ENCODE results near the gene SDF4.

The SDF4 gene

DNA sequence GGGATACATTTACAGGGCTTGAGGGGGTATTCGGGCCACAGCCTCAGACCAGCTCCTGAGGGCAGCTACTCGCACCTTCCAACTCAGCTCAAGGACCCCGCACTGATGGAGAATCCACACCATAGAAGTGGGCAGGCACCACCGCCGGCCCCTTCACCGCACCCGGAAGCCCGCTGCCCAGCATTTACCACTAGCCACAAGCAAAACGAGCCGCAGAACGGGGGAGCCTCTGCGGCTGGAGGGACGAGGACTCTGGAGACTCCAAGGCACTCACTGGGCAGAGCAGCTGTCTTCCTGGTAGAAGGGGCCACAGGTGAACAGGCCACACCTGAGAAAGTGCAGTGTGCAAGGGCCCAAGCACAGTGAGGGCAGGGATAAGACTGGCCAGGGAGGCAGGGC lies 36.5 kb upstream of the SDF4 start:
- TF ChIP-seq FOXK2 (IDR thresholded peaks at IDR 0.05) = no peak
- no peak for TF ChIP-seq SP1 (IDR thresholded peaks at IDR 0.05)
- no peak for TF ChIP-seq TARDBP (IDR thresholded peaks at IDR 0.05)
- TF ChIP-seq, protein P1, sequence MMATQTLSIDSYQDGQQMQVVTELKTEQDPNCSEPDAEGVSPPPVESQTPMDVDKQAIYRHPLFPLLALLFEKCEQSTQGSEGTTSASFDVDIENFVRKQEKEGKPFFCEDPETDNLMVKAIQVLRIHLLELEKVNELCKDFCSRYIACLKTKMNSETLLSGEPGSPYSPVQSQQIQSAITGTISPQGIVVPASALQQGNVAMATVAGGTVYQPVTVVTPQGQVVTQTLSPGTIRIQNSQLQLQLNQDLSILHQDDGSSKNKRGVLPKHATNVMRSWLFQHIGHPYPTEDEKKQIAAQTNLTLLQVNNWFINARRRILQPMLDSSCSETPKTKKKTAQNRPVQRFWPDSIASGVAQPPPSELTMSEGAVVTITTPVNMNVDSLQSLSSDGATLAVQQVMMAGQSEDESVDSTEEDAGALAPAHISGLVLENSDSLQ (IDR thresholded peaks at IDR 0.05) = no peak
- TF ChIP-seq HDGF (IDR thresholded peaks at IDR 0.05; ENCODE audit: borderline replicate concordance) = no peak
- no peak for TF ChIP-seq L3MBTL2 (conservative IDR thresholded peaks at IDR 0.05)
- no peak for TF ChIP-seq NFRKB (IDR thresholded peaks at IDR 0.05)
- no peak for DNase-seq (ENCODE audit: extremely low spot score)
- POLR2A ChIA-PET = no interaction called here
- CTCF ChIA-PET = no interaction called here

DNA sequence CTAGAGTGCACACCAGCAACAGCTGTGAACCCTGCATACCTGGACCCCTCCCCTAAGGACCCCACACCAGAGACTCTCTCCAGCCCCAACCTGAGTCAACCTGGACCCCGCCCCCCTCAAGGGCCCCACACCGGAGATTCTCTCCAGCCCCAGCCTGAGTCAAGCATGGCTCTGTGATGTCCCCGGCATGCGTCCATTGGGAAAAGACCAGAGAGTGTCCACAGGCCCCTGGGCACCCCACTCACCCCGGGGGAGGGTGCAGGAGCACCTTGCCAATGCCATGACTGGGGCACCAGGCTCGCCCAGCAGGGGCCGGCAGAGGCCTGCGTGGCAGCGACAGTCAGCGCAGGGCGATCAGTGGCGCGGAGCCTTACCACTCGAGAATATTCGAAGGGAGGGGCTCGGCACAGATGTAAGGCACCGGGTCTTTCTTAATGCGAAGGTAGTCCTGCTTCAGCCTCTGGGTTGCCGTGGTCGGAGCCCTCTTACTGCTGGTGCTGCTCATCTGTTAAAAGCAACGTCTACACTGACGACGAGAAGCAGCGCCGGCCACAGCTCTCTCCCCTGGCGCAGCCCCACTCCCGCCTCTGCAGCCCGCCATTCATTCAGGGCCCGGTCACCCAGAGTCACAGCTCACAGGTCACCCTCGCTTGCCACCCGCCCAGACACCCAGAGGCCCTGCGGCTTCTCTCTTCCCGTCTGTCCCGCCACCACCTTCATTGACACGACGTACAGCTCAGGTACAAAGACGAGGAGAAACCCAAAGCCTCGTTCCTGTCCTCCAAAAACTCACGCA lies 35.9 kb upstream of the SDF4 start:
- TF ChIP-seq FOXM1 (IDR thresholded peaks at IDR 0.05; ENCODE audit: borderline replicate concordance) = no peak
- TF ChIP-seq BHLHE40 (IDR thresholded peaks at IDR 0.05; ENCODE audit: borderline replicate concordance) = no peak
- no peak for TF ChIP-seq ELF4 (IDR thresholded peaks at IDR 0.05)
- TF ChIP-seq SP1 (IDR thresholded peaks at IDR 0.05) = no peak
- TF ChIP-seq, protein P1 (IDR thresholded peaks at IDR 0.05) = no peak
- TF ChIP-seq TARDBP (IDR thresholded peaks at IDR 0.05) = no peak
- no peak for TF ChIP-seq CTBP1 (IDR thresholded peaks at IDR 0.05; ENCODE audit: borderline replicate concordance)
- ChIA-PET CTCF (no interaction called here), POLR2A (no interaction called here)
- no peak for DNase-seq (ENCODE audit: extremely low spot score)

DNA sequence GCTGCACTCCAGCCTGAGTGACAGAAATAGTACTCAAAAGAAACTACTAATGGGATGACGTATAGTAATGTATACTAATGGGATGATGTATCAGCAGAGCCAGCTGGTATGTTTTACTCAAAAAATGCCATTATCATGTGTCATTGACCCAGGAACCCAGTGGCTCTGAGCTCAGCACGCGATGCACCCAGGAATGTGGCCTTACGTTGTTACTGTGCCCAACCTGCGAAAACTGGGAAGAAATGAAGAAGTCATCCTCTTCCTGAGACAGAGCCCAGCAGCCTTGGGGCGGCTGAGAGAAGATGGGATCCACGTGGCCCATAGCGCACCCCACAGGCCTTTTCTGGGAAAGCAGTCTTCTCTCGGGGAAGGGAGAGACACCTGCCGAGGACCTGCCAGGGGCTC lies 33.1 kb upstream of the SDF4 start:
- peak; percentile 54 for DNase-seq (ENCODE audit: extremely low spot score)
- TF ChIP-seq TARDBP (IDR thresholded peaks at IDR 0.05) = no peak
- no peak for TF ChIP-seq ZNF384 (IDR thresholded peaks at IDR 0.05)
- CTCF ChIA-PET = no interaction called here
- POLR2A ChIA-PET = no interaction called here

DNA sequence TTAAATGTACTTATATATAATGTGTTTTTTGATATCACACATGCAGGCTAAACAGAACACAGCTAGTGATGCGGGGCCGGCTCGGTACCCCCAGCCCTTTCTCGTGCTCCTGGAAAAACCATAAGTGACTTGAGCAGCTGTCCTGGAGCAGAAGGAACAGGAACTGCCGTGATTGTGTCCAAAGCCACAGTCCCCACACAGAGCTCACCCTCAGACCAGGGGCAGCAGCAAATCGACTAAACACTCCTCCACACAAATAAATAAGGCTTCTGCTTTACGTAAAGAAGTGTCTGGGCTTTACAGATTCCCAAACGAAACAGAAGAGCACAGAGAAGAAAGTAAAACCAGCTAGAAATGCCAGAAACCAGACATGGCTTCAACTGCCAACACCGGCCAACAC lies 32.2 kb upstream of the SDF4 start:
- no peak for DNase-seq (ENCODE audit: extremely low spot score)
- POLR2A ChIA-PET = no interaction called here
- CTCF ChIA-PET = no interaction called here
- no peak for TF ChIP-seq HDGF (IDR thresholded peaks at IDR 0.05; ENCODE audit: borderline replicate concordance)
- TF ChIP-seq ELF4 (IDR thresholded peaks at IDR 0.05) = no peak
- no peak for TF ChIP-seq NFRKB (IDR thresholded peaks at IDR 0.05)
- no peak for TF ChIP-seq L3MBTL2 (conservative IDR thresholded peaks at IDR 0.05)
- TF ChIP-seq, protein P1 (IDR thresholded peaks at IDR 0.05) = no peak
- no peak for TF ChIP-seq LEF1 (IDR thresholded peaks at IDR 0.05; ENCODE audit: borderline replicate concordance)
- TF ChIP-seq FOXM1 (IDR thresholded peaks at IDR 0.05; ENCODE audit: borderline replicate concordance) = no peak
- TF ChIP-seq SP1 (IDR thresholded peaks at IDR 0.05) = no peak
- TF ChIP-seq BHLHE40 (IDR thresholded peaks at IDR 0.05; ENCODE audit: borderline replicate concordance) = no peak
- no peak for TF ChIP-seq ARNT (IDR thresholded peaks at IDR 0.05)
- no peak for TF ChIP-seq CTBP1 (IDR thresholded peaks at IDR 0.05; ENCODE audit: borderline replicate concordance)
- TF ChIP-seq ZNF384 (IDR thresholded peaks at IDR 0.05) = no peak
- no peak for TF ChIP-seq FOXK2 (IDR thresholded peaks at IDR 0.05)
- no peak for TF ChIP-seq TARDBP (IDR thresholded peaks at IDR 0.05)
- no peak for TF ChIP-seq SUZ12 (IDR thresholded peaks at IDR 0.05)
- TF ChIP-seq FOXA1 (IDR thresholded peaks at IDR 0.05) = no peak

DNA sequence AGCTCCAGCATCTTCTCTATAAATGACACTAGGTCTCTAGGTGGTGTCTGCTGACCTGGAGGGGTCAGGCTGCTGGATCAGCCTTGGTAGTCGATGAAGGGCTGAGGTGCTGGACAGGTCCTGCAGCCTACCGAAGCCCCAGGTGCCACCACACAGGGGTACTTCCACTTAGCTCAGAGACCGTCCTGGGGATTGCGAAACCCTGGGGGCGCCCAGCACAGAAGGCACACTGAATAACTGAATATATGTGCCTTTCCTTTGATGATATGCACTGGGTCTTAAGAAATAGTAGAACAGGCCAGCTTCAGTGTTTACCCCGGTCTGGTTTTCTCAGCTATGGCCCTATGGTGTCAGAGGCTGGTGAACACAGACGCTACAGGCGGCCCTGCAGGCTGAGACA lies 31.0 kb upstream of the SDF4 start:
- no peak for TF ChIP-seq FOXA1 (IDR thresholded peaks at IDR 0.05)
- TF ChIP-seq FOXM1 (IDR thresholded peaks at IDR 0.05; ENCODE audit: borderline replicate concordance) = no peak
- no peak for TF ChIP-seq LEF1 (IDR thresholded peaks at IDR 0.05; ENCODE audit: borderline replicate concordance)
- no peak for TF ChIP-seq SUZ12 (IDR thresholded peaks at IDR 0.05)
- TF ChIP-seq, protein P1 (IDR thresholded peaks at IDR 0.05) = no peak
- no peak for TF ChIP-seq TARDBP (IDR thresholded peaks at IDR 0.05)
- DNase-seq (ENCODE audit: extremely low spot score) = no peak
- ChIA-PET CTCF (no interaction called here), POLR2A (no interaction called here)

DNA sequence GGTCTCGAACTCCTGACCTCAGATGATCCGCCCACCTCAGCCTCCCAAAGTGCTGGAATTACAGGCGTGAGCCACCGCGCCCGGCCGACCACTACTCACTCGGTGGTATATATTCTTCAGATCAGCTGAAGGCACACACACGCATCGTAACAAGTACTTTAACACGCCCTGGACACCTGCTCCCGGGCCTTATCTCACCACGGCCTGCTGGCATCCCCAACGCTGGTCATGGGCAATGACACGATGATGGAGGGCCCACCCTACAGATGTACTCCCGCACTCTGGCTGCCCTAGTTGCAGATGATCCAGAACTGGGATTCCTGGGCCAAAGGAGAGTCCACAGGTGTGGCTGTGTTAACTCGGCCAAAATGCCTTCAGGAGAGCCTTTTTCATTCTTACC lies 30.3 kb upstream of the SDF4 start:
- DNase-seq (ENCODE audit: extremely low spot score) = no peak
- ChIA-PET CTCF (no interaction called here), POLR2A (interaction anchor here (1.1 kb wide), 1 partner anchor 9 kb away, joined by 3 read pairs; no protein-coding TSS in a partner anchor)
- TF ChIP-seq ARNT (IDR thresholded peaks at IDR 0.05) (no peak), CTBP1 (IDR thresholded peaks at IDR 0.05; ENCODE audit: borderline replicate concordance) (no peak), HDGF (IDR thresholded peaks at IDR 0.05; ENCODE audit: borderline replicate concordance) (no peak), ZNF384 (IDR thresholded peaks at IDR 0.05) (no peak), FOXA1 (IDR thresholded peaks at IDR 0.05) (no peak), ELF4 (IDR thresholded peaks at IDR 0.05) (no peak), TARDBP (IDR thresholded peaks at IDR 0.05) (no peak), LEF1 (IDR thresholded peaks at IDR 0.05; ENCODE audit: borderline replicate concordance) (no peak), FOXK2 (IDR thresholded peaks at IDR 0.05) (no peak), FOXM1 (IDR thresholded peaks at IDR 0.05; ENCODE audit: borderline replicate concordance) (no peak), BHLHE40 (IDR thresholded peaks at IDR 0.05; ENCODE audit: borderline replicate concordance) (no peak), SP1 (IDR thresholded peaks at IDR 0.05) (no peak), NFRKB (IDR thresholded peaks at IDR 0.05) (no peak), SUZ12 (IDR thresholded peaks at IDR 0.05) (no peak), L3MBTL2 (conservative IDR thresholded peaks at IDR 0.05) (no peak)
- TF ChIP-seq, protein P1 (IDR thresholded peaks at IDR 0.05) = no peak
